ENCODE data around the gene KRTAP12-3.

The KRTAP12-3 gene

DNA sequence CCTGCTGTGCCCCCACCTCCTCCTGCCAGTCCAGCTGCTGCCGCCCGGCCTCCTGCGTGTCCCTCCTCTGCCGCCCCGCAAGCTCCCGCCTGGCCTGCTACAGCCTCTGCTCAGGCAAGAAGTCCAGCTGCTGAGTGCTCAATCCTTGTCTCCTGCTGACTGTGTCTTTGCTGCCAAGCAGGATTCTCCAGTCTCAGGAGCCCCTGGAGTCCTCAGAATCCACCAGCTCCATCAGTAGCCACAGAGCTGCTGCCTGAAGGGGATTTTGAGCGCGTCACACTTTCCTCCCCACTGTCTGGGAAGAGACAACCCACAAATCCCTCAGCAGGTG, 10.5 kb upstream of the KRTAP12-3 start:
- TF ChIP-seq CTCF (IDR thresholded peaks at IDR 0.05; ENCODE audit: low read depth, low read length), result no peak
- DNase-seq (ENCODE audit: low read depth in 2 of 2), result no peak
- H3K4me3 ChIP-seq (replicated peaks in 1 of 2; ENCODE audit: low read depth in 2 of 2, low read length in 2 of 2), result no peak overlapping the region

DNA sequence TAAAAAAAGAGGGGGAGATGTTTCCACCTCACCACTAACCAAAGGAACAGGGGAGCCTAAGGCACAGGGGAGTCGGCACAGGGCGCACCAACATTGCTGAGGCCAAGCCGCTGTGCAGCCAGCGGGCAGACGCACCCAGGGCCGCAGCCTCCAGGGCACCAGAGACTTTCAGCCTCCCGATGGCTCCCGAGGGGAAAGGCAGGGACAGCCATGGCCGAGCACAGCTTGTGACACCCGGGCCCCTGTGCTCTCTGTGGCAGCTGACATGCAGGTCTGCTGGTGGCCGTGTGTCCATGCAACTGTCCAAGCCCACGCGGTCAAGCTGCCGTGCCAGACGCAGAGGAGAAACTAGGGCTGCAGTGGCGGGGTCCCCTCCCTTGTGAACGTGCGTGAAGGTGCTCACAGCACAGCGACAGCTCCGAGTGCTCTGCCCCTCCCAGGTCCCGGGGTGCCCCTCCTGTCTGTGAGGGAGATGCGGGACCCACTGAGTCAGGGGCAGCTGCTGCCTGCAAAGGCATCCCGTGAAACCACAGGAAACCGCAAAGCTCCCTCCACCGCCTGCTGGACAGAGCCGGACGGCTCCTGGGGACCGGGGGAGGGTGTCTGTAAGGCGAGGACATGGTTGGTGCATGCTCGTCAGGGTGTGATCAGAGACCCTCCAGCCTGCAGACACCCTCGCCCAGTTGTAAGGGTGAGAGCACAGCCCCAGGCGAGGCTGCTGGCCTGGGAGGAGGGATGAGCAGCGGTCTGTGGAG, 9.0 kb upstream of the KRTAP12-3 start:
- TF ChIP-seq CTCF (IDR thresholded peaks at IDR 0.05; ENCODE audit: low read depth, low read length), result no peak
- H3K4me3 ChIP-seq (replicated peaks in 1 of 2; ENCODE audit: low read depth in 2 of 2, low read length in 2 of 2), result no peak overlapping the region
- DNase-seq (ENCODE audit: low read depth in 2 of 2), result no peak

GRCh38 chr21:44649521-44650100, 8.1 kb upstream of the KRTAP12-3 start:
- no peak for TF ChIP-seq CTCF (IDR thresholded peaks at IDR 0.05; ENCODE audit: low read depth, low read length)
- DNase-seq (ENCODE audit: low read depth in 2 of 2), result no peak
- no peak overlapping the region for H3K4me3 ChIP-seq (replicated peaks in 1 of 2; ENCODE audit: low read depth in 2 of 2, low read length in 2 of 2)

GRCh38 chr21:44650265-44650972, 7.3 kb upstream of the KRTAP12-3 start:
- no peak for DNase-seq (ENCODE audit: low read depth in 2 of 2)
- no peak for TF ChIP-seq CTCF (IDR thresholded peaks at IDR 0.05; ENCODE audit: low read depth, low read length)
- H3K4me3 ChIP-seq (replicated peaks in 1 of 2; ENCODE audit: low read depth in 2 of 2, low read length in 2 of 2), result no peak overlapping the region

DNA sequence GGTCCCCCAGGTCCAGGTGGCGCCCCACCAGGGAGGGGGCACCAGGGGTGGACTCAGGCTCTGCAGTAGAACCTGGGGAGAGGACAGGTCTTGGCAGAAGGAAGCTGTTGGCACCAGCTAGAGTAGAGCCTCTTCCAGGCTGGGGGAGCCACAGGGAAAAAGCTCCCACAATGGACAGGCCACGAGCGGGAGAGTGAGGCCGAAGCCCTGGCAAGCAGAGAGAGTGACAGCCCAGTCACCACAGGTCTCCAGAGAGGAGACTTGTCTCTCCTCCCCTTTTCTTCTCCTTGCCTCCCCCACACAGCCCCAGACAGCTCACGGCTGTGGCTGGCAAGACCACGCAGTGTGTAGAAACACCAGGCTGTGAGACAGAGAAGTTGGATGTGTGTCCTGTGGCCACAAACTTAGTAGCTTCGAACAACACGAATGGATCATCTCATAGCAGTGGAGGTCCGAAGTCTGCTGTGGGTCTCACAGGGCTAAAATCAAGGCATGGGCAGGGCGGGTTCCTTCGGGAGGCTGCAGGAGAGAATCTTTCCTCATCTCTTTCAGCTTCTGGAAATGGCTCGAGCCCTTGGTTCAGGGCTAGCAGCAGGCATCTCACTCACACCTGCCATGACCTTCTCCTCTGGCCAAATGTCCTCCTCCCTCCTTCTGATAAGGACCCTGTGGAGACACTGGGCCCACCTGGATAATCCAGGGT, 6.6 kb upstream of the KRTAP12-3 start:
- no peak for TF ChIP-seq CTCF (IDR thresholded peaks at IDR 0.05; ENCODE audit: low read depth, low read length)
- no peak for DNase-seq (ENCODE audit: low read depth in 2 of 2)
- H3K4me3 ChIP-seq (replicated peaks in 1 of 2; ENCODE audit: low read depth in 2 of 2, low read length in 2 of 2), result no peak overlapping the region

DNA sequence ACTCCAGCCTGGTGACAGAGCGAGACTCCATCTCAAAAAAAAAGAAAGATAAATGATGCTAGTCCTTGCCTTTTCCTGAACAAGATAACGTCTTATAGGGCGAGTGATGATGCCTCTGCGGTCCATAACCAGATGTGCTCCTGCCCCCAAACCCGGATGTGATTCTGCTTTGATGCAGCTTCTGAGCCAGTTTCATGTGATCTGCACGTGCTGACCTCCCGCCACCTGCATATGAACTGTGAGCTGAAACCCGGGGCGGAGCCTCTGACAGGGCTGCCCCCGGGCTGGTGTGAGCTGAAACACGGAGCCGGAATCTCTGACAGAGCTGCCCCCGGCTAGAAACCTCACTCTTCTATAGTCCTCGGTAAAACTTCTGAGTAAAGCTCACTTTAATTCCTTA, 4.6 kb upstream of the KRTAP12-3 start:
- no peak for DNase-seq (ENCODE audit: low read depth in 2 of 2)
- no peak for TF ChIP-seq CTCF (IDR thresholded peaks at IDR 0.05; ENCODE audit: low read depth, low read length)
- no peak overlapping the region for H3K4me3 ChIP-seq (replicated peaks in 1 of 2; ENCODE audit: low read depth in 2 of 2, low read length in 2 of 2)
